Hematopoietic multipotent progenitor cell treated with erythropoietin and hydrocortisone succinate and interleukin-3 and kit ligand, for 8 days (in vitro differentiated cells): ENCODE results near the gene PFKFB4.

ENCODE experiments used
- DNase-seq: peaks from one replicate; pipeline ENCODE4 v3.0.0-alpha.2; 2015

PFKFB4 gene

GRCh38 chr3:48581621-48582481 lies 25.2 kb upstream of the PFKFB4 start:
- no peak for DNase-seq

DNA sequence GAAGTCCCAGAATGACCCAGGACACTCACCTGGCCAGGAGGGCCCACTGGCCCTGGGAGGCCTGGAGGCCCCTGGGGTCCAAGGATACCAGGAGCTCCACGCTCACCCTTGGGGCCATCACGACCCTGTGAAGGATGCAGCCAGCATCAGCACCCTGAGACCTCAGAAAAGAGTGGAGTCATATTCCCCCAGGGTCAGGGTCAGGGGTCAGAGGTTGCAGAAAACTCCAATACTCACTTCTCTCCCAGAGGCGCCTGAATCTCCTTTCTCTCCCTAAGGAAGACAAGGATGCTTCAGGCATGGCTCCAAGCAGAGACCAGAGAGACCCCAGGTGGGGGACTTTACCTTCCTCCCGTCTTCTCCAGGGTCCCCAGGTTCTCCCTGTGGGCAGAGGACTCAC lies 20.0 kb upstream of the PFKFB4 start:
- DNase-seq: no peak

DNA sequence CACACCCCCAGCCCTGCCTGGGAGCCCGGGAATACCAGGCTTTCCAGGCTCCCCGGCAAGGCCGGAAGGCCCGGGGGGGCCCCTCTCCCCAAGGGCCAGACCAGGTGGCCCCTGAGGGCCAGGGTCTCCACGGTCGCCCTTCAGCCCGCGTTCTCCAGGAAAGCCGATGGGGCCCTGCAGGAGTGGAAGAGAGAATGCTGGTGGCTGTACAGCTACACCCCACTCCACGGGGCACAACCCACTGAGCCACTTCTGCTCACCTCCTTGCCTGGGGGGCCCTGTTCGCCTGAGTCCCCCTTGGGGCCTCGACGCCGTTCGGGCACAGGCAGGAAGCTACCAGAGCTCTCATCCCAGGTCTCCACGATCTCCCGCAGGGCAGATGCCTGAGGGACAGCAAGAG lies 18.8 kb upstream of the PFKFB4 start:
- DNase-seq: no peak

DNA sequence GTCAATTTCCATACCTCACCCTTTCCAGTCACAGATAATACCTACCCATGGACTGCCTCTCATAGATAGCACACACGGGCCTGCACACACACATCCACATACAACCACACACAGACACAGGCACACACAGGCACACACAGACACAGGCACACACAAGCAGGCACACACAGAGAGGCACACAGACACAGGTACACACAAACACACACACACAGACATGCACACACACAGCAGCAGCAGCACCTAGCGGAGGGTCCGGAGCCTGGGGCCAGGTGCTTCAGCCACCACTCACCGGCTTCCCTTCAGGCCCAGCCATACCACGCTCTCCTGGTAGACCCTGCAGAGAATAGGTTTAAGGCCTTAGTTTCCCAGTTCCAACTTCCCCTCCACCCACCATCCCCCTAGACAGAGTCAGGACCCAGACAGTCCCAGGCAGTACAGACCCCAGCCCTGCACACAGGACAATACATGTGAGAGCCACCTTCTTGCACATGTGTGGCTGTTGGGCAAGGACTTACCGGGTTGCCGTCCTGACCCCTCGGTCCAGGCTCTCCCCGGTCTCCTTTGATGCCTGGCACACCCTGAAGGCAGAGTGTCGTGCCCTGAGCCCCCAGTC lies 17.5 kb upstream of the PFKFB4 start:
- no peak for DNase-seq

DNA sequence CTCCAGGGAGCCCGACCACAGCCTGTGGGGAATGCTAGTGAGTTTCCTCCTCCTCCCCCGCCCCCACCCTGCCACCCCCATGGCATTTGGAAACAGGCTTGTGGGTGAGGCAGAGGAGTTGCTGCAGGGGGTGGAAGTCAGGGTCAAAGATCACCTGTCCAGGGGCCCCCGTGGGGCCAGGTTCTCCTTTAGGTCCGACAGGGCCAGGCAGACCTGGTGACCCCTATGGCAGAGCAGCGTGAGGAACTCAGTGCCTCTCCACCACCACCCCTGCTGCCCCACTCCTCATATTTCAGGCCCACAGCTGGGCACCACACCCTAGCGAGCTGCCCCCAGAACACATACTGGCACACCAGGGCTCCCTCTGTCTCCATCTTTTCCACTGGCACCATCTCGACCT lies 15.9 kb upstream of the PFKFB4 start:
- DNase-seq: no peak

DNA sequence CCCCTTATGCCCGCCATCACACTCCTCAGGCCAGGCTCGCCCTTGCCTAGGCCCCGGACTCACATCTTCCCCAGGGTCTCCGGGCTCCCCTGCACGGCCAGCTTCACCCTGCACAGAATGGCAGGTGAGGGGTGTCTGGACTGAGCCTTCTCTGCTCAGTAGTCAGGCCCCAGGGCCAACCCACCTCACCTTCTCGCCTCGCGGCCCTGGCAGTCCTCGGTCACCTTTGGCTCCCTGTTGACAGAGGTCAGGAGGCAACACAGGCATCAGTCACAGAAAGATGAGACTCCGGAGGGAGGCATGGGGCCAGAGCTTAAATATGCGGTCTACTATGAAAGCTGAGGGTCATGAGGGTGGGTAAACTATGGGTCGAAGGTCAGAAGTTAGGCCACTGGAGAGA lies 15.3 kb upstream of the PFKFB4 start:
- DNase-seq: no peak

DNA sequence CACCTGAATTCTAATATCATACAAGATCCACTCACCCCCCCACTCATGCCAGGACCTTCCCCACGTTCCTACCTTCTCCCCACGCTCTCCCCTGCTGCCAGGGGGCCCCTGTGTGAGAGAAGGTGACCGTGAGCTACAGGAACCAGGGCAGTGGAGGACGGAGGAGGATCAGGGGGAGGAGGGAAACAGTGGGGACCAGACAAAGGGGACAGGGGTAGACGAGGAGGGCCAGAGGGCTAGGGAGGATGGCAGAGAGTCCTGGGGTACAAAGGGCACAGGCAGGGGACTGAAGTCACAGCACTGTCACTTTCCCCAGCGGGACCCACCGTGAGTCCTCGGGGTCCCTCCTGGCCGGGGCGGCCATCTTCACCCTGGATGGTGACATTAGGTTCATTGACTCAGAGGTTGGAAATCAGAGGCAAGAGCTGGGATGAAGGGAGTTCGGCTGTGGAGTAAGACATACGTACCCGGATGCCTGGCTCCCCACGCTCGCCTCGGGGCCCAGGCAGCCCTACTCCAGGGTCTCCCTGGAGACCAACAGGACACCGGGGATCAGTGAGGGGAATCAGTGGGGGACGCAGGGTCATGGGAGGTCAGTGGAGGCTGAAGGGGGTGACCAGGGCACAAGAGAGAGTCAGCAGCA lies 13.3 kb upstream of the PFKFB4 start:
- DNase-seq: no peak

DNA sequence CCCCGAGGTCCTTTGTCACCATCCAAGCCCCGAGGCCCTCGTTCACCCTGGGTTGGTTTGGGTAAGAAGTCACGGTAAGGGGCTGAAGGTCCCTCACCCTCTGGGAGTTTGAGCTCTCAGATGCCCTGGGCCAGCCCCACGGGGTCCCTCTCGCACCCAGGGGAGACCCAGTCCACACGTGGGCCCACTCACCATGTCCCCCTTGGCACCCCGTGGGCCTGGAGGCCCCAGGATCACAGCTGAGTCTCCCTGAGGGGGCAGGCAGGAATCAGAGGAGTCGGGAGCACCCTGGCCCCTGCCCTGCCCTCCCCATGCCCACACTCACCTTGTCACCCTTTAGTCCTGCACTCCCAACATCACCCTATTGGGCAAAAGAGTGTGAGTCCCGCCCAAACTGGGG lies 12.8 kb upstream of the PFKFB4 start:
- no peak for DNase-seq

- no peak for DNase-seq
Observed at GRCh38 chr3:48568476-48568875, 11.9 kb upstream of the PFKFB4 start.

GRCh38 chr3:48567500-48567899 lies 10.9 kb upstream of the PFKFB4 start:
- DNase-seq: no peak

- DNase-seq: no peak
Observed at GRCh38 chr3:48567090-48567489, 10.5 kb upstream of the PFKFB4 start.

DNA sequence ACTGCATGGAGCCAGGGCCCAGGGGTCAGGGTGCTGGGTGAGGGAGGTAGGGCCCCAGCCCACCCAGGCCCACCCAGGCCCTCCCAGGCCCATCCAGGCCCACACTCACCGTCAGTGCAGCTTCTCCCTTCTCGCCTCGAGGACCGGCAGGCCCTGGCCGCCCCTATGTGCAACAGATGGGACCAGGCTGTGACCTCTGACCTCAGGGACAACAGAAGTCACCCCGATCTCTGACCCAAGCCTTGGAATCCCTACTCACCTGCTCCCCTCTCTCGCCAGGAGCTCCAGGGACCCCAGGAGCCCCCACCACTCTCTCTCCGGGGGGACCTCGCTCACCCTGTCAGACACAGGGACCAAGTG lies 9.8 kb upstream of the PFKFB4 start:
- DNase-seq: no peak

- DNase-seq: peak; percentile 66
Observed at GRCh38 chr3:48565591-48566400, 9.2 kb upstream of the PFKFB4 start.

DNA sequence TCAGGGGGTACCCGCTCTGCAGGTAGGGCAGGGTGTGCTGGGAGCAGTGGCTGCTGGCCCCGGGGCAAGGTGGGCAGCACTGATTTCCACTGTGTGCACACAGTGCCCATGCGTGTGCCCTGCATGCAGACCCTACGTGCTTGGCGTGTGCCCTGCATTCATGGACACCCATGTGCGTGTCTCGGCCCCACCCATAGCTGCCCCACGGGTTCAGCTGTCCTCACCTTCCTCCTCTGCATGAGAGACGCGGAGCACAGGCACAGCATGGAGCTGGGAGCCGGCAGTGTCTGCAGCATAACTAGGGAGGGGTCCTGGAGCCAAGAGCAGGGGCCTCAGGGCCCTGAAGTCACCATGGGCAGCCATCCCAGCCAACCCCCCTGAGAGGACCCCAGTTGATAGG lies 8.6 kb upstream of the PFKFB4 start:
- DNase-seq: no peak

DNA sequence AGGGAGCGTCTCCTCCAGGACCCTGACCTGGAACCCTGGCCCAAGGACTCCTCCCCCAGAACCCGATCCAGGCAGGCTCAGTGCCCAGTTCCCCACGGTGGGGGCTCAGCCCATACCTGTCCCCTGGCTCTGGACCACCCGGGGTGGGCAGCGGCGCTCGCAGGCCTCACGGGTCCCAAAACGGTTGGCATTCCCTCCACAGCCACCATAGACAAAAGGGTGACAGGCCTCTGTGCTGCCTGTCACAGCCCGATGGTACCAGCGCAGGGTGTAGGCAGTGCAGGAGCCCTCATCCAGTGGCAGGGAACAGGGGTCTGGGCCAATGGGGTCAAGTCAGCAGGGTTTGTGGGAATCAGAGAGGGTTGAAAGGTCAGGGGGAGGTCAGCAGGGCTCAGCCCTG lies 8.1 kb upstream of the PFKFB4 start:
- DNase-seq: no peak

GRCh38 chr3:48564022-48564421 lies 7.4 kb upstream of the PFKFB4 start:
- DNase-seq: peak; percentile 63

- no peak for DNase-seq
Observed at GRCh38 chr3:48563382-48563918, 6.8 kb upstream of the PFKFB4 start, which contains the start of gene UCN2. Gene UCN2, minus strand, starts transcription at chr3:48563781. Its CDS starts 657 bp downstream, at chr3:48563124.

DNA sequence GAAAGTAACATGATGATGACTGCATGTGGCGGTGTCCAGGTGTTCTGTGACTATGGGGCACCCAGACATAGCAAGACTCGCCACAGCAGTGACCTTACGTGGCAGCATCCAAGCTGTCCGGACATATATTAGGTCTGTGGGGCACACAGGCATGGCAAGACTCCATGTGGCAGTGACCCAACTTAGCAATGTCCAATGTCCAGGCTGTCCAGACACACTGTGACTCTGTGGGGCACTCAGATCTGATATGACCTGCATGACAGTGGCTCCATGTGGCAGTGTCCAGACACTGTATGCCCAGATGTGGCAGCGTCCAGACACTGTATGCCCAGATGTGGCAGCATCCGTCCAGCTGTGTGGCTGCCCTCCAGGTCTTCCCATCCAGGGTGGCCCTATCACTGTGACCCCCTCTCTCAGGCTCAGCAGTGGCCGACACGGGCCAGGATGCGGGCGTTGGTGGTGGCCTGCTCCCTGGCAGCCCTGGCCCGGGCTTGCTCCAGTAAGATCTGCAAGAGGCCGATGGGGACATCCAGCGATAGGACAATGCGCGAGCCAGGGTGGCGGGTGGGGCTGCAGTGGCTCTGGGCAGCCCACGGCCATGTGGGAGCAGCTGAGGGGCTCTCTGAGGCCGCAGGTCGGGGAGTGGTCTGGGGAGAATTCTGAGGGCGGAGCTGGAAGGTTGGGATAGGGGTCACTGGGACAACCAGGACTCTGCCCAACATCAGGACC lies 5.9 kb upstream of the PFKFB4 start:
- no peak for DNase-seq

DNA sequence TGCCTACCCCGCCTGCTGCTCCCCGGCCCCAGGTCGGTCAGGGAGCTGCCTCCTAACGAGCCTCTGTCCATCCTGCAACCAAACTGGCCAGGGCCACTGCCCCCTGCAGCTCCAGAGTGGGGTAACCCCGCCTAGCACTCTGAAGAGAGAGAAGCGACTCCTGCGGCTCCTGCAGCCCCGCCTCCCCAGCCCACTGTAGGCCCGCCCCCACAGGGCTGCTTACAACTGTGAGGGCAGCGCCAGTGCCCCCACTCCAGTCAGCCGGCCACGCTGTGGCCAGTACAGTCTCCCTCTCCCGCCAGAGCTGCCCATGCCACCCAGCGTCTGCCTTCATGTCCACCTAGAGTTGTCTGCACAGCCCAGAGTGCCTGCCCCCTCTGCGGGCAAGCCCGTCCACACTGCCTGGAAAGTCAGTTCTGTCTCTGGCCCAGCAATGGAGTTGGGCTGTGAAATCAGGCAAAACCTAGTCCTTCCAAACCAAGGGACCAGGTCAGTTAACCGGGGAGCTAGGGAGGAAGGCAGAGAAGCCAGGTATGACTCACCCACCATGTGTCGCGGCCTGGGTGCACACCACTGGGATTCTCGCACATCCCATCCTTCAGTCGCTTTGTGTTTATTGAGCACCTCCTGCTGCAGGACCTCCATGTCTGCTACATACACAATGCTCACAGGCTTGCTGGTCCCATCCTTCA lies 4.6 kb upstream of the PFKFB4 start:
- peak; percentile 63 for DNase-seq

DNA sequence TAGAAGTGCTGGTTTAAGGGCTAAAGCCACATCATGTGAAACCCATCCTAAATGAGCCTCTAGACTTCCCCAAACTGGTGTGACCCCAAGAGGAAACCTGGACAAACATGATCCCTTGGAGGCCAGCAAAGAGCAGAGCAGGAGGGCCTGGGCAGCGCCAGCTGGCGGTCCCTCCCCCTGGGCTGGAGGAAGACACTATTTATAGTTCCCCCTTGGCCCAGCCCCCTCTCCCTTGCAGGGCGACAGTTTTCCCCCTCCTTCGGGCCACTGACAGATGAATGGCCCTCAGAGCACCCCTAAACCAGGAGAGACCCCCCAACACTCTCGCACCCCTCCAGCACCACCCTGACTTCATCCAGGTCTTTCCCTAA lies 4.0 kb upstream of the PFKFB4 start:
- no peak for DNase-seq

GRCh38 chr3:48558493-48559134 lies 2.0 kb upstream of the PFKFB4 start:
- DNase-seq: peak; percentile 28
